ENCODE measurements around the gene ATP8B3. TPM values are rescaled to one million over a fixed set of nuclear protein-coding genes. Genes with fewer than 3 reads are reported as not detected.

ATP8B3 gene
- total RNA-seq, 1 experiment from 2014 or later = 9.6 TPM

DNA sequence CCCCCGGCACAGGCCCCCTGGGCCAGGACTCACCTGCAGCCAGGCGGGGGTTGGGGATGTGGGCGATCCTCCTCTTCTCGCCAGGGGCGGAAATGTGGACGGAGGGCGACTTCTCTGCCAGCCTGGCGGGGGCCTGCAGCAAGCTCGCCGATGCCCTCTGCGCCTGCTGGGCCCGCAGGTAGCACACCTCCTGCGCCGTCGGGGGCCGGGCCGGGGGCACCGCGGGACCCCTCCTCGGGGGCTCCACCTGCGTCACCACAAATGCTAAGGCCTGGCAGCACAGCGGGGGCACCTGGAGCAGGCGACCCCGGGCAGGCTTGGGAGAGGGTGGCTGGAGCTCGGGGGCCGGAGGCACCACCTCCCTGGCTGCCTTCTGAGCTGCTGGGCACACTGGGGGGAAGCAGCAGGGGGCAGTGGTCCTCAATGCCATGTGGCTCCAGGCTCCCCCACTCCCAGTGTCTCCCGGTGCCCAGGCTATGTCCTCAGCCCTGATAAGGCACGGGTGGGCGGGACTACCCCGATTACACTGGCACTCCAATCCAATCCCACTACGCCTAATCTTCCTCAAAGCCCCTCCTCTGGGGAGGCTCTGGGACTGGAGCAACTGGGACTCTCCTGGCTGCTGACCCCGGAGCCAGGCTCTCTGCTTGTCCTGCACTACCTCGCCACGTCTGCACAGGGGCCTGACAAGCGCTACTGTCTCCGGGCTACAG is 11.6 kb upstream of the ATP8B3 start:
- H4K20me1 ChIP-seq (ENCODE audit: control insufficient read depth, insufficient read depth, insufficient read length) = no peaks in the 10 kb centered on the region
- H3T11ph ChIP-seq (ENCODE audit: low read length) = no peak overlapping the region
- H2BK12ac ChIP-seq (ENCODE audit: insufficient read length, low read depth, low read length) = no peak overlapping the region
- Mint-ChIP-seq H3K36me3 (ENCODE audit: insufficient read depth in 1 of 3, low read depth in 3 of 3) (peaks cover 12 to 39% (median 31%) of the 10 kb centered on the region in 3 experiments), H3K27ac (no peak overlapping the region), H3K4me3 (no peak overlapping the region), H3K9me3 (no peaks in the 10 kb centered on the region), H3K4me1 (peaks cover 3 to 10% of the 10 kb centered on the region in 2 experiments; a peak in 2 of 4 replicates), H3K27me3 (ENCODE audit: low read depth) (no peaks in the 10 kb centered on the region)
- no peak overlapping the region for H3K4ac ChIP-seq (ENCODE audit: low read depth, low read length)
- H3K18ac ChIP-seq (ENCODE audit: insufficient read length, low read depth, low read length) = no peak overlapping the region
- H3K9me3 ChIP-seq (ENCODE audit: control insufficient read depth, low read depth, low read length) = no peaks in the 10 kb centered on the region
- DNase-seq = no peak
- H3K14ac ChIP-seq (ENCODE audit: insufficient read depth, low read length) = no peak overlapping the region
- H2AFZ ChIP-seq (ENCODE audit: low read length) = no peak overlapping the region
- no peaks in the 10 kb centered on the region for H3K79me1 ChIP-seq (ENCODE audit: insufficient read depth, low read depth, low read length, poor library complexity, severe bottlenecking)
- no peak overlapping the region for H4K5ac ChIP-seq (ENCODE audit: insufficient read length, low read depth, low read length)
- no peaks in the 10 kb centered on the region for H3K23me2 ChIP-seq (ENCODE audit: insufficient read length, low read depth, low read length, poor library complexity, severe bottlenecking)
- H3K27me3 ChIP-seq (ENCODE audit: insufficient read depth, low read length) = no peaks in the 10 kb centered on the region
- H3K27ac ChIP-seq (ENCODE audit: insufficient read length, low read depth, low read length) = no peak overlapping the region
- H2BK20ac ChIP-seq (ENCODE audit: low read depth, low read length, poor library complexity, severe bottlenecking) = no peak overlapping the region
- H2AK5ac ChIP-seq (ENCODE audit: insufficient read length, low read length) = no peak overlapping the region
- no peaks in the 10 kb centered on the region for H3K4me1 ChIP-seq (ENCODE audit: insufficient read depth, low read length)
- no peak overlapping the region for H3K23ac ChIP-seq (ENCODE audit: insufficient read length, low read depth, low read length)
- WGBS (ENCODE audit: extremely low coverage, insufficient read length, low lambda C conversion rate) = no CpG with 5 or more reads among the region's 36 CpGs
- no peaks in the 10 kb centered on the region for H3K79me2 ChIP-seq (ENCODE audit: insufficient read depth, low read length)
- TF ChIP-seq, protein P1, sequence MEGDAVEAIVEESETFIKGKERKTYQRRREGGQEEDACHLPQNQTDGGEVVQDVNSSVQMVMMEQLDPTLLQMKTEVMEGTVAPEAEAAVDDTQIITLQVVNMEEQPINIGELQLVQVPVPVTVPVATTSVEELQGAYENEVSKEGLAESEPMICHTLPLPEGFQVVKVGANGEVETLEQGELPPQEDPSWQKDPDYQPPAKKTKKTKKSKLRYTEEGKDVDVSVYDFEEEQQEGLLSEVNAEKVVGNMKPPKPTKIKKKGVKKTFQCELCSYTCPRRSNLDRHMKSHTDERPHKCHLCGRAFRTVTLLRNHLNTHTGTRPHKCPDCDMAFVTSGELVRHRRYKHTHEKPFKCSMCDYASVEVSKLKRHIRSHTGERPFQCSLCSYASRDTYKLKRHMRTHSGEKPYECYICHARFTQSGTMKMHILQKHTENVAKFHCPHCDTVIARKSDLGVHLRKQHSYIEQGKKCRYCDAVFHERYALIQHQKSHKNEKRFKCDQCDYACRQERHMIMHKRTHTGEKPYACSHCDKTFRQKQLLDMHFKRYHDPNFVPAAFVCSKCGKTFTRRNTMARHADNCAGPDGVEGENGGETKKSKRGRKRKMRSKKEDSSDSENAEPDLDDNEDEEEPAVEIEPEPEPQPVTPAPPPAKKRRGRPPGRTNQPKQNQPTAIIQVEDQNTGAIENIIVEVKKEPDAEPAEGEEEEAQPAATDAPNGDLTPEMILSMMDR (conservative IDR thresholded peaks at IDR 0.05) = no peak
- no peak overlapping the region for H2BK5ac ChIP-seq (ENCODE audit: insufficient read length, low read length)
- no peak overlapping the region for H3K4me2 ChIP-seq (ENCODE audit: insufficient read depth, insufficient read length, low read length)
- H2BK120ac ChIP-seq (ENCODE audit: low read depth, low read length, poor library complexity, severe bottlenecking) = no peak overlapping the region
- no peak overlapping the region for H4K8ac ChIP-seq (replicated peaks; ENCODE audit: insufficient read length, low read depth, low read length)
- no peak overlapping the region for H4K91ac ChIP-seq (ENCODE audit: insufficient read length, low read depth, low read length)
- H3K9ac ChIP-seq (ENCODE audit: extremely low read depth, insufficient read length, low read length) = no peak overlapping the region
- H3K56ac ChIP-seq (ENCODE audit: insufficient read length, low read depth, low read length) = no peak overlapping the region
- no peak overlapping the region; the same call in 1 of the 2 replicates for H2BK15ac ChIP-seq (ENCODE audit: low read depth, low read length)

Data from H9 (cell line).